Loucy (cell line): ENCODE results near the gene CTIF.

Source experiments
- H2AFZ ChIP-seq: fragments of 200-600 bp; sonication (generic); 2 replicates; pipeline ENCODE4 v1.6.0; 2016; ENCODE audit warnings: antibody characterized with exemption, mild to moderate bottlenecking, low read length, moderate library complexity
- H3F3A ChIP-seq: fragments of 200-600 bp; 2 replicates; pipeline ENCODE4 v1.6.0; 2016; ENCODE audit warnings: antibody characterized with exemption, low read depth, mild to moderate bottlenecking
- H3K27me3 ChIP-seq: fragments of 200-600 bp; sonication (generic); 2 replicates; pipeline ENCODE4 v1.6.1; 2014; ENCODE audit warnings: low read length, mild to moderate bottlenecking; ENCODE audit not compliant: insufficient read depth, poor library complexity, severe bottlenecking
- H3K36me3 ChIP-seq: fragments of 200-600 bp; sonication (generic); 2 replicates; pipeline ENCODE4 v1.6.1; 2016; ENCODE audit warnings: low read length; ENCODE audit not compliant: insufficient read depth
- H3K4me1 ChIP-seq: fragments of 200-600 bp; sonication (generic); 2 replicates; pipeline ENCODE4 v1.5.1; 2014; ENCODE audit warnings: low read length, mild to moderate bottlenecking; ENCODE audit not compliant: insufficient read depth, poor library complexity, severe bottlenecking
- H3K4me2 ChIP-seq: fragments of 200-600 bp; sonication (generic); 2 replicates; pipeline ENCODE4 v1.6.0; 2014; ENCODE audit warnings: antibody characterized with exemption, low read length, low read depth, mild to moderate bottlenecking; ENCODE audit not compliant: poor library complexity, severe bottlenecking
- H3K4me3 ChIP-seq: fragments of 200-600 bp; sonication (generic); 2 replicates; pipeline ENCODE4 v1.5.1; 2014; ENCODE audit warnings: low read length, mild to moderate bottlenecking, mixed read lengths; ENCODE audit not compliant: poor library complexity, severe bottlenecking
- H3K79me2 ChIP-seq: fragments of 200-600 bp; sonication (generic); 2 replicates; pipeline ENCODE4 v1.6.1; 2014; ENCODE audit warnings: low read length; ENCODE audit not compliant: insufficient read depth
- H3K9ac ChIP-seq: fragments of 200-600 bp; sonication (generic); 2 replicates; pipeline ENCODE4 v1.6.0; 2014; ENCODE audit warnings: mild to moderate bottlenecking, low read depth, low read length, moderate library complexity; ENCODE audit not compliant: poor library complexity, severe bottlenecking
- H3K9me2 ChIP-seq: fragments of 200-600 bp; sonication (generic); replicated peaks from 2 replicates; pipeline ENCODE4 v1.6.1; 2016; ENCODE audit warnings: low read depth, low read length, mixed read lengths
- H3K9me3 ChIP-seq: fragments of 200-600 bp; sonication (generic); 2 replicates; pipeline ENCODE4 v1.6.1; 2014; ENCODE audit warnings: mild to moderate bottlenecking, antibody characterized with exemption, low read length, low read depth; ENCODE audit not compliant: insufficient read depth
- H4K20me1 ChIP-seq: fragments of 200-600 bp; sonication (generic); 2 replicates; pipeline ENCODE4 v1.6.0; 2014; ENCODE audit warnings: antibody characterized with exemption, low read length, mild to moderate bottlenecking; ENCODE audit not compliant: insufficient read depth, poor library complexity, severe bottlenecking
- CTCF ChIP-seq: fragments of 200-600 bp; sonication (generic); conservative IDR thresholded peaks from 2 replicates; pipeline ENCODE4 v1.5.1; 2014; ENCODE audit warnings: mild to moderate bottlenecking, antibody characterized with exemption, low read length
- EZH2phosphoT487 ChIP-seq: fragments of 200-600 bp; IDR thresholded peaks from 2 replicates; pipeline ENCODE4 v1.6.1; 2018; ENCODE audit warnings: antibody characterized with exemption, mild to moderate bottlenecking, moderate library complexity, borderline replicate concordance

CTIF gene

DNA sequence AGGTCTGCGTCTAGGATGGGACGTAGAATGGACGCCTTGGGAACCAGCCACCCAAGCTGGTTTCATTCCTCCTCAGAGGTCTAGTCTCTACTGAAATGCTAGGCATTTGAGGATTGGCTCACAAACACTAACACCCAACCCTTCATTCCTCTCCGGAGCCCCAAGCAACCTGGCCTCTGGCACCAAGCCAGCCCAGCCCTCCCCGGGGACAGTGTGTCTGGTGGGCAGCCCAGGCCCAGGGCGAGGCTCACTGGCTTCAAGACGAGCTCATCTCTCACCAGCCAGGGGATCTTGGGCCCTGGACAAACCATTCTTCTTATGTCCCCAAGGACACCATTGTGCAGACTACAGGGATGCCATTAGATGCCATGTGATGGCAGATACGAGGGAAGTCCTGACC is 182.5 kb downstream of the CTIF start:
- Histone ChIP-seq H2AFZ (no peak overlapping the region), H3K9me3 (no peaks in the 10 kb centered on the region), H3K4me3 (no peak overlapping the region), H3K36me3 (peaks cover 8% of the 10 kb centered on the region; the same call in 1 of the 2 replicates), H3K4me2 (no peak overlapping the region), H3K9me2 (no peaks in the 10 kb centered on the region), H4K20me1 (no peaks in the 10 kb centered on the region), H3K4me1 (no peaks in the 10 kb centered on the region), H3K9ac (no peak overlapping the region), H3K79me2 (no peaks in the 10 kb centered on the region), H3K27me3 (no peaks in the 10 kb centered on the region), H3F3A (no peaks in the 10 kb centered on the region)
- no peak for TF ChIP-seq EZH2phosphoT487

DNA sequence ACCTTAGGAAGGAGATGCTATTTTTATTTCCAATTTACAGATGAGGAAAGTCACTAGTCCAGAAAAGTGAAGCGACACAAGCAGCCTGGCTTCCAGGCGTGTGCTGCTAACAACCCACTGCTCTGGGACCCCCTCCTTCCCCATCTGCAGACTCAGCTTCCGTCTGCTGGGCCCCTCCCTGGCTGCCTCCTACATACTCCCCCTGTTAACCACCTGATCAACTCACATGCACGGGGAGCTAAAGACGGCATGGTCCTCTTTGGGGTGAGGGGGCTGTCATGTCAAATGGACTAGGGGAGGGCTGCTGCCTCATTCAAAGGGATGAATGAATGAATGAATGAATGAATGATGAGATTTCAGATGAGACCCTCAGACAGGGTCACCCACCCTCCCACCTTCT is 184.2 kb downstream of the CTIF start:
- Histone ChIP-seq H2AFZ (no peak overlapping the region), H3K9me2 (no peaks in the 10 kb centered on the region), H3K4me1 (peaks cover 10% of the 10 kb centered on the region), H3K4me3 (no peak overlapping the region), H3K9me3 (no peaks in the 10 kb centered on the region), H3F3A (no peaks in the 10 kb centered on the region), H3K79me2 (no peaks in the 10 kb centered on the region), H3K9ac (no peak overlapping the region), H3K36me3 (peaks cover 8% of the 10 kb centered on the region; the same call in 1 of the 2 replicates), H3K4me2 (no peak overlapping the region), H4K20me1 (no peaks in the 10 kb centered on the region), H3K27me3 (no peaks in the 10 kb centered on the region)
- TF ChIP-seq EZH2phosphoT487 (no peak), CTCF (no peak)

DNA sequence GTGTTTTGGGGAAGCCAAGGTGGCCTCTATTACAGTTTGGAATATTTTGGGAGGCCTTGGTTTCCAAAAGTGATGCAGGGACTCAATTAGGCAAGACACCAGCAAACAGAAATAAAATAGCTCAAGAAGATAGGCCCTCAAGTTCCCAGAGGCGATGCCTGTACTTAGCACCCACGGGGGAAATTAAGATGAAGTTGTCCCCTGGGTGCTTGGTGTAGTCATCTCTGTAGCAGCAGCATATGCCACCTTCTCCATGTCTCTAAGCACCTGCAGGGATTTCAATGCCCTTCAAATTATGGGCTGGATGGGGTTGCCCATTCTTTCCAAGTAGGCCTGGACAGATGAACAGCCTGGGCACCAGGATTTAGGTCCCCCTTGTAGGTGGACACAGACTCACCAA is 185.0 kb downstream of the CTIF start:
- Histone ChIP-seq H3K4me1 (peaks cover 13% of the 10 kb centered on the region), H3K4me3 (no peak overlapping the region), H2AFZ (no peak overlapping the region), H4K20me1 (no peaks in the 10 kb centered on the region), H3K79me2 (no peaks in the 10 kb centered on the region), H3K27me3 (no peaks in the 10 kb centered on the region), H3K9me3 (no peaks in the 10 kb centered on the region), H3K9me2 (no peaks in the 10 kb centered on the region), H3K36me3 (peaks cover 3% of the 10 kb centered on the region; the same call in 1 of the 2 replicates), H3K9ac (no peak overlapping the region), H3K4me2 (no peak overlapping the region), H3F3A (no peaks in the 10 kb centered on the region)
- TF ChIP-seq CTCF, result no peak
- TF ChIP-seq EZH2phosphoT487, result no peak

DNA sequence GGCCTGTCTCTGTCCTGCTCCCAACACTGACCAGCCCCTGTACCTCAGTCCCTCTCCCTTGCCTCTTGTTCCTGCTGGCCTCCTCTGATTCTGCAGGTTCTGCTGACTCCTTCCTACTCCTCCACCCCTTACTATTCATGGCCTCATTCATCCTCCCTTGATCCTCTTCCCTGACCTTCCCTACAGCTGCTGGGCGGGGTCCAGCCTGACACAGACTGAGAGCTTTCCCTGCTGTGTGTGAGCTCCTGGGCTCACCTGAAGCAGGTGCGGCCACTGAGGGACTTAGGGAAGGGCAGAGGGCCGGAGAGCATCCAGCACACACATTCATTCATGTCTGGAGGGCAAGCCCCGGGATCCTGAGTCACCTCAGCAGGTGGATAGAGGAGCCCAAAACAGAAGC is 185.6 kb downstream of the CTIF start:
- TF ChIP-seq EZH2phosphoT487, result no peak
- TF ChIP-seq CTCF, result no peak
- Histone ChIP-seq H3K27me3 (no peaks in the 10 kb centered on the region), H3K9me2 (no peaks in the 10 kb centered on the region), H3K79me2 (no peaks in the 10 kb centered on the region), H3K36me3 (no peaks in the 10 kb centered on the region; the same call in 1 of the 2 replicates), H3K4me3 (no peak overlapping the region), H3K4me2 (no peak overlapping the region), H3K9me3 (no peaks in the 10 kb centered on the region), H3K9ac (peak overlapping the region; percentile 13), H3K4me1 (peaks cover 15% of the 10 kb centered on the region), H4K20me1 (no peaks in the 10 kb centered on the region), H3F3A (no peaks in the 10 kb centered on the region), H2AFZ (no peak overlapping the region)
